Peyer's patch (tissue), 4 donors: Measurements from ENCODE around the gene TNIK. TPM values are rescaled to one million over a fixed set of nuclear protein-coding genes. Genes with fewer than 3 reads are reported as not detected.
A peak's percentile ranks its signal among the peaks of the same experiment; 100 is the strongest.

Source experiments
- DNase-seq, 3 donors: peaks; one replicate each; pipeline ENCODE4 v3.0.0-alpha.2; 2017 to 2019
- H3K27ac ChIP-seq, 4 donors: fragments of 200-600 bp; sonication (generic); one replicate each; pipeline ENCODE4 v1.5.1; 2016 to 2019
- H3K27me3 ChIP-seq, 2 donors: fragments of 200-600 bp; sonication (generic); one replicate each; pipeline ENCODE4 v1.5.1; 2019
- H3K36me3 ChIP-seq, 3 donors: fragments of 200-600 bp; sonication (generic); one replicate each; pipeline ENCODE4 v1.5.1; 2016 to 2019
- H3K4me1 ChIP-seq, 4 donors: fragments of 200-600 bp; sonication (generic); one replicate each; pipeline ENCODE4 v1.5.1; 2016 to 2019
- H3K4me3 ChIP-seq, 4 donors: fragments of 200-600 bp; sonication (generic); 1 replicate in 3 of 4; 2 replicates in 1 of 4; pipeline ENCODE4 v1.5.1; 2016 to 2019; ENCODE audit warnings: mild to moderate bottlenecking in 1 of 4
- H3K9me3 ChIP-seq, 4 donors: fragments of 200-600 bp; sonication (generic); one replicate each; pipeline ENCODE4 v1.5.1; 2016 to 2019; ENCODE audit warnings: mild to moderate bottlenecking in 1 of 4
- CTCF ChIP-seq, 6 experiments: fragments of 450-650 bp in 4 of 6; fragments of 200-600 bp in 2 of 6; sonication (generic) in 1 of 6; IDR thresholded peaks; one replicate each; pipeline ENCODE4 v1.5.1; 2017 to 2019; ENCODE audit warnings: antibody characterized with exemption in 6 of 6, mild to moderate bottlenecking in 3 of 6, moderate library complexity in 1 of 6
- POLR2A ChIP-seq, 2 donors: fragments of 450-650 bp; IDR thresholded peaks; one replicate each; pipeline ENCODE4 v1.5.1; 2017; ENCODE audit warnings: antibody characterized with exemption in 2 of 2, mild to moderate bottlenecking in 2 of 2, moderate library complexity in 2 of 2
- small RNA-seq, 2 donors: library from RNA; depleted of rRNA; stranded (forward); fragments of <200 nt; gene quantifications; one replicate each; pipeline ENCODE3, GENCODE V24; 2016
- total RNA-seq, 4 donors: library from RNA; depleted of rRNA; stranded (reverse); fragments of >200 nt; gene quantifications; one replicate each; pipeline ENCODE4 v1.1.0, GENCODE V29; 2016

The TNIK gene
- total RNA-seq, 4 donors from 2014 or later = 37.1 to 84.8 (median 74.4) TPM

DNA sequence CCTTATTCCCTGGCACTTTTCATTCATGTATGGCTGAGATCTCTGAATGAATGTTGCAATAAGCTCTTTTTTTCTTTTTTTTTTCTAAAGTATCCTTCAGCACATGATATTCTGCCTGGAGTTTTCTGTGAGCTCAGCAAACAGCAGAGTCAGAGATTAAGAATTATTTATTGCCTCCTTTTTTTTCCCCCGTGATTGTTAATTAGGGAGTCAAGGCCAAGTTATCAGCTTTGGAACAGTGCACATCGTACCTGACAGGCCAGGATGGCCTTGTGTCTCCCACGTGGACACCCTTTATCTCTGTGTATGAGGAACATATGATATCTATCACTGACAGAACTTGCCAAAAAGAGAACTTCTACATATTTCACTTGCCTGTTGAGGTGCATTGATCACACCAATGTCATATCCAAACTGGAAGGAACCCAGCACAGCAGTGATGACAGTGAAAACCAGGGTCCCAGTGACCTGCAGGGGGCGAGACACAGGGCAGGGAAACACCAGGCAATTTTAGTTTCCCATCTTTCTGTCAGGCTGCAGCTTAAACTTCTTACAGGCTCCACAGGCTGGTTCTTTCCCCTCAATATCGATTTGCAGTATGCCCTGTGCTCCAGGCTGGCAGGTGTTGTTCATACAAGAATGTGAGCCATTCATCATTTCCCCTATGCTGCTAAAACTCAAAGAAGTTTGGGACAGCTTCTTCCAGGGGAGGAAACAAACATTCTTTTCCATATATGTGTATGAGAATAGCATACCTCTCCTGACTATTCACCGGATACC, 441.9 kb downstream of the TNIK start:
- peak in 2 of 6 experiments; percentile 7 to 23 for TF ChIP-seq CTCF (IDR thresholded peaks at IDR 0.05)
- no peak for TF ChIP-seq POLR2A (IDR thresholded peaks at IDR 0.05)
- no peaks in the 10 kb centered on the region for H3K9me3 ChIP-seq
- no peaks in the 10 kb centered on the region for H3K4me1 ChIP-seq
- H3K27me3 ChIP-seq = no peaks in the 10 kb centered on the region
- peak overlapping the region in 1 of 4 donors; percentile 38 for H3K27ac ChIP-seq
- no peak overlapping the region for H3K4me3 ChIP-seq
- H3K36me3 ChIP-seq = no peaks in the 10 kb centered on the region
- no peak for DNase-seq

GRCh38 chr3:171013822-171014748, 446.1 kb downstream of the TNIK start:
- no peak overlapping the region for H3K27ac ChIP-seq
- no peaks in the 10 kb centered on the region for H3K36me3 ChIP-seq
- DNase-seq = no peak
- H3K4me3 ChIP-seq = no peak overlapping the region
- no peaks in the 10 kb centered on the region for H3K9me3 ChIP-seq
- no peaks in the 10 kb centered on the region for H3K4me1 ChIP-seq
- TF ChIP-seq CTCF (IDR thresholded peaks at IDR 0.05) (no peak), POLR2A (IDR thresholded peaks at IDR 0.05) (no peak)
- no peaks in the 10 kb centered on the region for H3K27me3 ChIP-seq

DNA sequence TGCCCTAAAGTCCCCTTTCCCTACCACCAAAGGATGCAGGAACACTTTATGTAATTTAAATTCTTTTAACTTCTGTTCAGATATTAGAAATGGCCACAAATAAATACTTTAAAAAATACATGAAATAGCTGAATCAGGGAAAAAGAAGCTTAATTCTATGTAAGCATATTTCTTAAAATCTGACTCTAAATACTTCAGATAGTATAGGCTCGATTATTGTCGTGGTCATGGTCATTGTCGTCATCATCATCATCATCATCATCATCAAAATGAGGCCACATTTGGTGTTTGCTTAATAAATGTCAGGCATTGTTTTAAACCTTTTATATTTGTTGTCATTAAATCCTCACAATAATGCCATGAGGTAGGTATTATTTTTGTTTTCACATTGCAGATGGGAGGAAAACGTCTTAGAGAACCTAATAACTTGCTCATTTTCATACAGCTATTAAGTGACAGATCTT, 448.3 kb downstream of the TNIK start:
- Histone ChIP-seq H3K4me3 (no peak overlapping the region), H3K9me3 (no peaks in the 10 kb centered on the region), H3K27me3 (no peaks in the 10 kb centered on the region), H3K4me1 (no peaks in the 10 kb centered on the region), H3K27ac (no peak overlapping the region), H3K36me3 (no peaks in the 10 kb centered on the region)
- DNase-seq = no peak
- TF ChIP-seq POLR2A (IDR thresholded peaks at IDR 0.05) (no peak), CTCF (IDR thresholded peaks at IDR 0.05) (no peak)

Small RNA genes within 50 kb of the gene (small RNA-seq; reads per million reads assigned to genes)
- gene MIR569 = 0 reads per million in 2 donors
- gene RF00019 = 0 reads per million in 2 donors
- gene RNU6-348P = 0 reads per million in 2 donors
